ENCODE measurements around the gene HELLS.
"Not testable (repeated sequence)": the region's sequence is repeated elsewhere in the genome, so short reads cannot be mapped to it uniquely, and the experiment has no call there.

Gene HELLS

DNA sequence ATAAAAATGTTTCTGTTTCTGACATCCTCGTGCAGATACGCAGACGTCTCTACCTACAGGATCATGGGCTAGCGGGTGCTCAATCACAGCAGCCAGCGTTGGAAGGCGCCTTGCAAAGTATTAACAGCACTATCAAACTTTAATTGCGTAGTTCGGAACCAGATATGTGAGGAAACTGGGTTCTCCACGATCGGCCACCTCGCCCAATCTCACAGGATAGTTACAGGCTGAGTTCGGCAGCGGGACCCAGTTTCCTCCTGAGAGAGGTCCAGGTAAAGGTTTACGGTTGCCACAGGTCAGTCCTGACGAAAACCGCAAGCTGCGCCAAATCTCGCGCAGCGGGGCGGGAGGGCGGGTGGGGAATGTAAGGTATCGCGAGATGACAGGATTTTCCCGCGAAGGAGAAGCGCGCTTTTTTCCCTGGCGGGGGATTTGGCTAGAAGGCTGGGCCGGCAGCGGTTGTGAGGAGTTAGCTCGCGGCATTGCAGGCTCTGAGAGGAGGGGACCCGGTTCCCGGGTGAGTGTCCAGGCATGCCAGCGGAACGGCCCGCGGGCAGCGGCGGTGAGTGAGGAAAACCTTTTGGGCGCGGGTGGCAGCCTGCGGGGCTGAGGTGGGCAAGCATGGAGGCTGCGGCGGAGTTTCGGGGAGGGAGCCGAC, at the start of gene HELLS:
Gene HELLS, plus strand, starts transcription at position 398 of the 658 bp plus-strand sequence. Its CDS starts 134 bp downstream, at position 532.
- DNase-seq: peak; percentile 67

DNA sequence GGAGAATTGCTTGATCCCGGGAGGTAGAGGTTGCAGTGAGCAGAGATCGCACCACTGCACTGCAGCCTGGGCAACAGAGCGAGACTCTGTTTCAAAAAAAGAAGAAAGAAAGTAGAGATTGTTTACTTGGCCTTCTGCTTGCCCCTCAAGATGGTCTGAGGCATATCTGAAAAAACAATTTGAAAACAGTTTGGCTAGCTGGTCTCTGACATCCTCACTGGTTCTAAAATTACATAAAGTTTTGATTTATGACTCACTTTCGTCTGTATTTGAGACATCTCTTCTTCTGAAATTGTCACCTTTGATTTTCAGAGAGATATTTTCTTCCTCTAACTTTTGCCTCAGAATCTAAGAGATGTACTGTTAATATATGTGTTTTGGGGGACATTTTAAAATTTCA, 49.6 kb upstream of the HELLS start:
- DNase-seq: no peak

DNA sequence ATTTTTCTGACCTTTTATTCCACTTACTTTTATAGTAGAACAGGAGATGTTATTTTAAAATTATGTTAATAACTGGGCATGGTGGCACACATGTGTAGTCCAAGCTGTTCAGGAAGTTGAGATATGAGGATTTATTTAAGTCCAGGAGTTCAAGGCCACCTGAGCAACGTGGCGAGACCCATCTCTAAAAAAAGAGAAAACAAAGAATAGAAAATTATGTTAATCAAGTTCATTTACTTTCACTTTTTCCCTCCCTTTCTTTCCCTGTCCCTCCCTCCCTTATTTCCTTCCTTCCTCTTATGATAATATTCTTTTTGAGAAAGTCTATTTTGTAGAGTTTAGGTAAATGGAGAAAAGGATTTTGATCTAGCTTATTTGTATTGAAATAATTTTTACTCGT, 48.9 kb upstream of the HELLS start:
- DNase-seq: no peak

DNA sequence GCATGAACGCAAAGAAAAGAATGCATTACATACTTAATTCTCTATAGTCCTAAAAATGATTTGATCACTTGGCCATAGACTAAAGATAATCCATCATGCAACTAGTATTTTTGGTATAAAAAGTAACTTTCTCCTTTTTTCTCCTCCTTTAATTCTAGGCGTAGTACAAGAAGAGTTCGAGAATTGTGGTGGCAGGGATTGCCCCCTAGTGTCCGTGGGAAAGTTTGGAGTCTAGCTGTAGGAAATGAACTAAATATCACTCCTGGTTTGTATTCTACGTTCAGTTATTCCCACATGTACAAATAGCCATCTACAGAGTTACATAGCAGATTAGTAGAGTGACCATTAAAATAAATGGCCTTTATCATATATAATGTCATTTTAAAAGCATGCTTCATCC, 45.5 kb upstream of the HELLS start:
- peak; percentile 0 for DNase-seq

DNA sequence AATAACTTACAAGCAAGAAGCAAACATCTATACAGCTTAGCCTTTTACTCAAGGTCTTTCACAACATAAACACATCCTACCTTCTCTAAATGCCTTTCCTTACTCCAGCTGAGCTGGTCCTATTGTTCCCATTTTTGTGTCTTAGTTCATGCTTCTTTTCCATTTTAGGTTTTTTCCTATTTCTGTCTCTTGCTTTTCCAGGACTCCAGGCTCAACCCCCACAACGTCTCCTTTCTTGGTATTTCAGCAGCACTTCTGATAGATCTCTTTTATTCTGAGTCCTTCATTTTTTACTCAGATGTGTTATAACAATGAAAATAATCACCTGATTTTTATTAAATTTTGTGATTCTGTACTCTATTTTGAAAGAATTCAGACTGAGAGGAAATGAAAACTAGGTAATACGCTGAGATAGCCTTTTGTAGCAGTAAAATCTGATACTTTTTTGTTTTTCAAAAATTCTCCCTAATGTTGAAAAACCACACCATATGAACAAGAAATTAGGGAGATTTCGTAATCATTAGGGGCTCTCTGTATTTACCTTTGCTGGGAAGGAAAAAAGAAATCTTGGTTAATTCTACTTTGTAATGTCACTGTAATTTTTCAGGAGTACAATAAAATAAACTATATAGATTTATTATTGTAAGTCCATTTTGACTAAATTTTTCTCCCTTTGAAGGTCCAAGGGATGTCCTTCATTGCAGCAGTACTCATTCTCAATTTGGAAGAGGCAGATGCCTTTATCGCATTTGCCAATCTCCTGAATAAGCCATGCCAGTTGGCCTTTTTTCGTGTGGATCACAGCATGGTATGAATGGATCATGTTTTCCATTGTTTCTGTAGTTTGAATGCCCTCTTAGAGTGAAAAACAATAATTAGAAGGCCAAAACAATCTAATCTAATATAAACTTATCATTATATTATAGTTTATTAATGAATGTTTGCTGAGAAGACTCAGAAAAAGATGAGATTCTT, 24.0 kb upstream of the HELLS start:
- DNase-seq: no peak

DNA sequence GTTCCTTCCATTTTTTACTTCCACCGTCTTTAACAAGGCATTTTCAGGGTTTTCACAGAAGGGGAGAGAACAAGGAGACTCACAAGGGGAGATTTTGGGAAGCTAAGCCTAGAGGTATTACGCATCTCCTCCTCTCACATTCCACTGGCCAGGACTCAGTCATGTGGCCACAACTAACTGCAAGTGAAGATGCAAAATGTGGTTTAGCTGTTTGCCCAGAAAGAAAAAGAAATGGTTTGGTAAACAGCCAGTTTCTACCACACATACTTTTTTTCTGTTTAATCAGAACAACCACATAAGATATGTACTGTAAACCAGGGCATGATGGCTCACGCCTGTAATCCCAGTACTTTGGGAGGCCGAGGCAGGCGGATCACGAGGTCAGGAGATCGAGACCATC, 21.4 kb upstream of the HELLS start:
- no peak for DNase-seq

DNA sequence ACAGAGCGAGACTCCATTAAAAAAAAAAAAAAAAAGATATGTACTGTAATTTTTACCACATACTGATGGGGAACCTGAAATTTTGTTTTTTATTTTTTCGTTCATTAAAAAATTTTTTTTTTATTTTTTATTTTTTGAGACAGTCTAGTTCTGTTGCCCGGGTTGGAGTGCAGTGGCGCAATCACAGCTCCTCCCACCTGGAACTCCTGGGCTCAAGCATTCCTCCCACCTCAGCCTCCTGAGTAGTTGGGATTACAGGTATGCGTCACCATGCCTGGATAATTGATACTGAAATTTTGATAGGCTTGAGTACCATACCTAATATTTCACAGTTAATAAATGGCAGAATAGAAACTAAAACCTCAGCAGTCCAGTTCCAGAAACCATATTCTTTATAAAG, 20.9 kb upstream of the HELLS start:
- DNase-seq: no peak

DNA sequence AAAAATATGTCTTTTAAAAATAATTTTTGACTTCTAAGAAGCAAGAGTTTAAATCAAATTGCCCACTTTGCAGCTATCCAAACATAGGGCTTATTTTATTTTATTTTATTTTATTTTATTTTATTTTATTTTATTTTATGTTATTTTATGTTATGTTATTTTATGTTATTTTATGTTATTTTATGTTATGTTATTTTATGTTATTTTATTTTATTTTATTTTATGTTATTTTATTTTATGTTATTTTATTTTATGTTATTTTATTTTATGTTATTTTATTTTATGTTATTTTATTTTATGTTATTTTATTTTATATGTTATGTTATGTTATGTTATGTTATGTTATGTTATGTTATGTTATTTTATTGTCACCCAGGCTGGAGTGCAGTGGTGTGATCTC, 14.0 kb upstream of the HELLS start:
- DNase-seq: not testable (repeated sequence)

DNA sequence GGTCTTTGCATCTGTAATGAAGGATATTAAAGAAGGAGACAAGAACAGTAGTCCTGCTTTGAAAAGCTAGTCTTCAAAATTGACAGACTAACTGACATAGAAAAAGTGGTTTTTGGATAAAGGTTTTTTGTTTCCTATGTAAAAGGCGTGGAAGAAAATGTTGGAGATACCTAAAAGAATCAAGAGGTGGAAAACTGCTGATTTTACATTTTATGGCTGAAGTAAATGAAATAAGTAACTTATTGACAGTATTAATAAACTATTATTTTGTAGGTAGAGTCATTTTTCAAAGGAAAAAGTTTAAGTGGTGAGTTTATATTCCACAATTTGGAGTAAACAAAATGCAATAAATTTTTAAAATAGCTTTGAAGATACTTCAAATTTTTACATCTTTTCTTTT, 12.6 kb upstream of the HELLS start:
- DNase-seq: no peak

DNA sequence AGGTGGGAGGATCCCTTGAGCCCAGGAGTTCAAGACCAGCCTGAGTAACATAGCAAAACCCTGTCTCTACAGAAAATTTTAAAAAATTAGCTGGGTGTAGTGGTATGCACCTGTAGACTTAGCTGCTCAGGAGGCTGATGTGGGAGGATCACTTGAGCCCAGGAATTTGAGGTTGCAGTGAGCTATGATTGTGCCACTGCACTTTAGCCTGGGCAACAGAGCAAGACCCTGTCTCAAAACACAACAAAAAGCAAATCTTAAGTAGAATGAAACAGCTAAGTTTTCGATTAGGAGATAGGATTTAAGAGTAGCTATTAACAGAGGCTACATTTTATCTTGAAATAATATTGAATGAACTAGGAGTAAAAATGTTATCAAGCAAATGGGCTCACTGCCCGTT, 3.3 kb upstream of the HELLS start:
- DNase-seq: not testable (repeated sequence)

DNA sequence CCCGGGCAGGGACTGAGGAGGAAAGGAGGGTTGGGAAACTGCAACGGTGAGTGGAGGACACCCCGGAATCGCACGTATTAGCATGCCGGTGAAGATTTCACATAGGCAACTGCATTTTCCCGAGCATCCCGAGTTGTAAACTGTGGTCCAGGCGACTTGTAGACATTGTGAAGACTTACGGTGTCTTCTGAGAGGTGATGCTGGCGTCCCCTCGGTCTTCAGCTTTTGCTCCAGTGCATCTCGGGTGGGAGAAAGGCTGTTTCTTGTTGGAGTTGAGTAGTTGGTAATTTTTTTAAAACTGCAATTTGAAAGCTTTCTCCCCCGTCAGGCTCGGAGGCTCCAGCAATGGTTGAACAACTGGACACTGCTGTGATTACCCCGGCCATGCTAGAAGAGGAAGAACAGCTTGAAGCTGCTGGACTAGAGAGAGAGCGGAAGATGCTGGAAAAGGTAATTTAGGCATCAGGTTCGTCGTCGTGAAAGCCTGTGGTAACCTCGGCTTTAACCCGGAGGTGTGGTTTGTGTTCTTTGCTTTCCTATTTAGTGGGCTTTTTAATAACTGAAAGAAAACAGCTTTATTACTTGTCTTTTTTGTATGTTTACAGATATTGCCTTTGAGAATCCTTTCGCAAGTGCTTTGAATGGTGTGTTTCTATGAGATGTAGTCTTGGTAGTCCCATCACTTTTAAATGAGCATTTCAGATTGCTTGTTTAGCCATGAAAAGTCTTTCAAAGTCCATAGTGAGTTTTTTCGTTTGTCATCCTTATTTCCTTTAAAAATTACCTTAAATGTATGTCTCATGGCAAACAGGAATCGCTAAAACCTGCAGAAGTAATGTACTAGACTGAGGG, 687 bp downstream of the HELLS start:
- DNase-seq: no peak

DNA sequence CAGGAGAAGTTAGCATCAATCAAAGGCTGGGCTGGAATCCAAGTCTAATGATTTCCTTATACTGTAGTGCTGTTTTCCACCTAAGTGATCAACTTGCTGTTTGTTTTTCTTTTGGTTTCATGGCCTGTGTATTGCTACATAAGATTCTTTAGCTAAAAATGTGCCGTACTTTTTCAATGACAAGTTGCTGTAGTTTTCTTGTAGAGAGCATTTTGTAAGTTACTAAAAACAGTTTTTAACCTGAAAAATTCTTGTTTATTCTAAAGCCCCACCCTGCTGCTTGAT, 1.3 kb downstream of the HELLS start:
- DNase-seq: peak; percentile 1

DNA sequence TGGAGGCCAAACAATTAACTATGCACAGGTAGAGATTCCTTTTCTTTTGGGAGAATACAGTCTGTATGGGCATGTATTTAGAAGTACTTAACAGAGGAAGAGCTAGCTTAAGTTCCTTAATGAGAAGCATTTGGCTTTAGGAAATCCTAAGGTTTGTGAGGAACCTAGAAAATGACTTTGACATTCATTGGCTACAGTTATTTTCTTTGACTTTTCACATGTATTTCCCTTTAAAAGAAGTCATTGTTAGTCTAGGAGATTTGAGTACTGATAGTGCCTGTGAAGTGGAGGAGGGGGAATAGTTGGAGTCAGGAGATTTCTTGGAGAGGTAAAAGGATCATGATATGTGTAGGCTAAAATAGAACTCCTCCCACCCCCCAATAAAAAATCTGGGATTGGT, 3.6 kb downstream of the HELLS start:
- DNase-seq: no peak

DNA sequence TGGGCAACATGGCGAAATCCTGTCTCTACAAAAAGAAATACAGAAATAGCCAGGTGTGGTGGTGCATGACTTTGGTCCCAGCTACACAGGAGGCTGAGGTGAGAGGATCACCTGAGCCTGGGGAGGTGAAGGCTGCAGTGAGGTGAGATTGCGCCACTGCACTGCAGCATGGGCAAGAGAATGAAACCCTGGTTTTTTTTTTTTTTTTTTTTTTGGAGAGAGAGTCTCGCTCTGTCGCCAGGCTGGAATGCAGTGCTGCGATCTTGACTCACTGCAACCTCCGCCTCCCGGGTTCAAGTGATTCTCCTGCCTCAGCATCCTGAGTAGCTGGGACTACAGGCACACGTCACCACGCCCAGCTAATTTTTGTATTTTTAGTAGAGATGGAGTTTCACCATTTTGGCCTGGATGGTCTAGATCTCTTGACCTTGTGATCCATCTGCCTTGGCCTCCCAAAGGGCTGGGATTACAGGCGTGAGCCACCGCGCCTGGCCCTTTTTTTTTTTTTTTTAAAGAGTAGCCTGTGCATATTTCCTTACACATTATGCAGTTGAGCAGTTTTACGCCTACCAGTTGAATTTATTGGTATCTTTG, 22.2 kb downstream of the HELLS start:
- DNase-seq: not testable (repeated sequence)

DNA sequence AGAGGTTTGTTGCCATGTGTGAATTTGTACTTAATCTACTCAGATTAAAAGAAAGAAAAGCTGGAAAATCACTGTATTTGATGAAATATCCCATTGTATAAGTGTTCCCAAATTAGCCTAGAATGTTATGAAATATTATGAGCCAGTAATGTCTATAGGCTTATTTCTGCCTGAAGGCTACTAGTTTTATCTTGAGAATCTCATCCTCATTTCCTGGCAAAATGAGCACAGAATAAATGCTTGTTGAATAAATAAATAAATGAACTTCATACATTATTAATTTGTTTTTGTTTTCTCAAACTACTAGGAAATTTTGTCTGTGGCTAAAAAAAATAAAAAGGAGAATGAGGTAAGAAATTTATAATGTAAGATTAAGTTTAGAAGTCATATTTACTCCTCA, 25.5 kb downstream of the HELLS start:
- no peak for DNase-seq

DNA sequence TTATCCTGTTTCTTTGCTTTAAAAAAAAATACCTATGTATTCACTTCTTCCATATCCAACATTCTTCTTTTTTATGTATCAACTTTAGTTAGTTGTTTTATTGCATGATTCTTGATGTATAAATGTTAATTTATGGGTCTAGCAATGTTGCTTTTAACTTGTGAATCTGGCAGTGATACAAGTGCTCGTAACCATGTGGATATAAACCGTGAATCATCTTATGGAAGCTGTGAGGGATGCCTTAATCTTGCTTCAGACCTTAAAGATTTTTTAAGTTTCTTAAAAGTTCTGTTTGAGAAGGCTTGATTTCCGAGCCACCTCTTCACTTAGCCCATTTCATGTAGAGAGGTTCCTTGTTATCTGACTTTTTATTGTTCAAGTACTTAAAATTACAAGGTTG, 25.9 kb downstream of the HELLS start:
- DNase-seq: no peak

DNA sequence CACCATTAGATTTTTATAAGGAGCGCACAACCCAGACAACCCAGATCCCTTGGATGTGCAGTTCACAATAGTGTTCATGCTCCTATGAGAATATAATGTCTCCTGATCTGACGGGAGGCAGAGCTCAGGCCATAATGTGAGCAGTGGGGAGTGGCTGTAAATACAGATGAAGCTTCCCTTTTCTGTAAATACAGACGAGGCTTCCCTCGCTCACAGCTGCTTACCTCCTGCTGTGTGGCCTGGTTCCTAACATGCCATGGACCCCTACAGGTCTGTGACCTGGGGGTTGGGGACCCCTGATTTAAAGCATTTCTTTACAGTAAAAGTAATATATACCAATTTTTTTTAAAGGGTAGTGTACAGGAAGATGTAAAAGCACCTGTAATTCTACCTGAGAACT, 33.2 kb downstream of the HELLS start:
- no peak for DNase-seq

DNA sequence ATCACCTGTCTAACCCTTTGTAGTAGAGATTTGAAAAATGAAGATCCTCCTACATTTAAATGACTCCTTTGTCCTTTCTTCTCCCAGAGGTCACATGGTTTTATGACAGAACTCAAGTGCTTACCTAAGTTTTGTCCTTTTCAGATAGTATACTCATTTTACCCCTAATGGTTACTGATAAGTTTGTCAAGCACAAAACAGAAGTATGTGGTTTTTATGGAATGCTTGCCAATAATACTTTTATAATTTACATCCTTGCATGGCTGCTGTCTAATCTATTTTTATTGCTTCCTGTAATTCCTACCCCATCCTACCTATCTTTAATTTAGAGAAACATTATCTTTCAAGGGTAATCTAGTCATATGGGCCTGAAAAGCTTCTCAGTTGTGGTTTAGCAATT, 37.5 kb downstream of the HELLS start:
- no peak for DNase-seq

DNA sequence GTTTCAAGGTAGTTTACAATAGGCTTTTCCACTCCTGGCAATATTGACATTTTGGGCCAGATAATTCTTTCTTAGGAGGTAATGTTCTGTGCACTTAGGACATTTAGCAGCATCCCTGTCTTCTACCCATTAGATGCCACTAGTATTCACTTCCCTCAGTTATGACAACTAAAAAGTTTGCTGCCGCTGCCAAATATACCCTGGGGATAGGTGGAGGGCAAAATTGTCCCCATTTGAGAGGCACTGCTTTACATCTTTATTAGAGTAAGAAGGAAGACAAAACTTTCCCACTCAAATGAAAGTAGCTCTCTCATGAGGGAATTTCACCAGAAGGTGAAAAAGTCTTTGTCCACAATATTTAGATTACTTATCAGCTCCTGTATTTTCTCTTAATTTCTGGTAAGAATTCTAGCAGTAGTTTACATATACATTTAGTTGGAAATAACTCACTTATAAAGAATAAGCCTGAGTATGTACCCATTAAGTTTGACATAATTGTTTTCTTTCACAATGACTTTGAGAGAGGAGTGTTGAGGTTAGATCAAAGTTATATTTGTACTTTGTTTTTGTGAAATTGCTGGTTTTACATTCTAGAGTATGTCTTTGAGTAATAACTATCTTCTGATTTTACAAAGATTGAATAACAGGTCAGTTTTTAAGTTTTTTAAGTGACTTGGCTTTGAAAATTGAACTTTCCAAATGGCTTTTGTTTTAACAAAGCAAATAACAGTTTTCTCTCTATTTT, 46.0 kb downstream of the HELLS start:
- no peak for DNase-seq

DNA sequence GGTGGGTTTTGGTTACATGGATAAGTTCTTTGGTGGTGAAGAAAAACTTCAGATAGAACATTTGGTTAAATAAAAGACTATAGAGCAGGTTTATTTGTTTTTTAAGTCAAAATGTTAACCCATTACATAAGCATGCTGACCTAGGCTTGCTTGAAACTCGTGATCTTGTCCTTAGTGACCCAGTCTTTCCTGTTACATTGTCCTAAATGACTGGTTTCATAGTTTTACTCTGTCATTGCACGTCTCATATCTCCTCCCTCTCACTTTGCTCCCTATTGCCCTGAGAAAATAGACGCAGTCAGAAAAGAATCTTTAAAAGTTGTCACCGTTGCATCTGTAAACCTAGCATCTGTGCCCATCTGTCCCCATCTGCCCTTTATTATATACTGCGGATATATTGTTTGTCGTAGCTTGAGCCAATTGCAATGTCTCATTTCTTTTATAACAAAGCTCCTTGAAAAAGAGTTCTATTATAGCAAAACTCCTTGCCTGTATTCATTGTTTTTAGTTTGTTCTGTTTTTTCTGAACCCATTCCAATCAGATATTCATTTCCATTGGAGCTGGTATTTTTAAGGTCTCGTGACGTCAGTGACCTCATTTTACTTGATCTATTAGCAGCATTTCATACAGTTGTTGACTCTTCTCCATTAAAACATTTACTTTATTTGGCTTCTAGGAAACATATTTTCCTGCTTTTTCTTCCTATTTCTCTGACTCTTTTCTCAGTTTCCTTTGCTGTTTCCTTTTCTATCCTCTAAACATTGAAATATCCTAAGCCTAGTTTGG, 57.3 kb downstream of the HELLS start:
- DNase-seq: no peak

DNA sequence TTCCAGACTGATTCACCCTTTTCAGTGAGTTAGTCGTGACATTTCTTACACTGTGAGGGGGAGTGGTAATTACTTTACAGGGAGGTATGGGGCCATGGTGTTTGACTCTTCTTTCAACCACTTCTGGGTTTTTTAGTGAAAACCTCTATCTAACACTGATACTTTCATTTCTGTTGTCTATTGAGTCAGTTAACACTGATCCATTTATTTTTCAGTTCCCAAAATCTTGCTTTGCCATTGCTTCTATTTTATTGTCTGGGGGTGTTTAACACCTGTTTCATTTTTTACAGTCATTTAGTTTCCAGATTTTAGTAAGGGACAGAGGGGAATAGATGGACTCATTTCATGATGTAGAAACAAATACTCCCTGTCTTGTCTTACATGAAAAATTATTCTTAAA, 61.5 kb downstream of the HELLS start:
- no peak for DNase-seq

DNA sequence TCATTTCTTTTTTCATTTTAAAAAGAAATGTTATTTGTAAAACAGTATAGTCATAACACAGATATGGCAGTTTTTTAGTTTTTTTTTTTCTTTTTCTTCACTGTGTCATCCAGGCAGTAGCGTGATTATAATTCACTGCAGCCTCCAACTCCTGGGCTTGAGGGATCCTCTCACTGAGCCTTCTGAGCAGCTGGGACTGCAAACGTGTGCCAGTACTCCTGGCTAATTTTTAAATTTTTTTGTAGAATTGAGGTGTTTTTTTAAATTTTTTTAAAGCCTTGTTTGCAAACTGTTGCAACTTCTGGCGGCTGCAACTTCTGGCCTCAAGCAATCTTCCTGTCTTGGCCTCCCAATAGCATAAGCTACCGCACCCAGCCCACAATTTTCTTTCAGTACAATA, 63.0 kb downstream of the HELLS start:
- DNase-seq: no peak

All from NCI-H446 treated with DMSO at 0.1 percent for 48 hours (cell line).